A673 (cell line): ENCODE data around the gene ARHGAP44.

ENCODE experiments used
- CTCF ChIP-seq: fragments of 300-800, 200-600 bp; sonication (generic); conservative IDR thresholded peaks from 2 replicates; pipeline ENCODE4 v1.5.1; 2017; ENCODE audit warnings: low read depth, mild to moderate bottlenecking, antibody characterized with exemption, low read length, moderate library complexity, mixed read lengths
- EZH2 ChIP-seq: fragments of 200-600 bp; sonication (generic); IDR thresholded peaks from 2 replicates; pipeline ENCODE4 v1.6.1; 2017; ENCODE audit warnings: borderline replicate concordance, low read depth, mild to moderate bottlenecking, mixed read lengths, antibody characterized with exemption, low read length; ENCODE audit not compliant: poor library complexity, severe bottlenecking

GRCh38 chr17:13014801-13015200 is 225.5 kb downstream of the ARHGAP44 start:
- TF ChIP-seq CTCF (no peak), EZH2 (no peak)
